ENCODE results near the gene PRSS23. TPM values are rescaled to one million over a fixed set of nuclear protein-coding genes. Genes with fewer than 3 reads are reported as not detected.

The PRSS23 gene
- total RNA-seq, 6 experiments from 2014 or later, result 6.9 to 17.8 (median 9.4) TPM

DNA sequence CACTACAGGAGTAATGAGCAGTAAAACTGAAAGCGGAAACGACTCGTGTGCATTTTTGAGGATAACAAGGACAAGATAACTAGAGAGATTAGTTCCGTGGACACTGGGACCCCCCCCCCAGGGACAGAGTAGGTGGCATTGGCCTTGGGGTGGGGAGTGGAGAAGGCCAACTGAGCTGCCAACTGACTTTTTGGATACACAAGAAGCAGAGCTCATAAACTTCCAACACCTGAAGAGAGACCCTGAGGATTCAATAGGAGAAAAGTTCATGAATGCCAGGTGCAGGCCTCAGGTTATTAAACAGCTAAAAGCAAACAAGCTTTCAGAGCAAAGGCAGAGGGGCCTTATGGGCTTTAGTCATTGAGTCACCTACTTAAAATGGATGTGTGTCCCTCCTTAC, 17.6 kb upstream of the PRSS23 start:
- TF ChIP-seq POLR2A (IDR thresholded peaks at IDR 0.05) (no peak), CTCF (IDR thresholded peaks at IDR 0.05) (no peak)
- no peak overlapping the region for H3K27ac ChIP-seq
- H3K27me3 ChIP-seq, result no peaks in the 10 kb centered on the region
- 76% methylated on average over 4 of the region's 4 CpGs for WGBS (ENCODE audit: insufficient coverage, low coverage, low lambda C conversion rate, missing lambda C conversion rate)
- no peaks in the 10 kb centered on the region for H3K4me1 ChIP-seq
- intact Hi-C loops (cut with DNase I), result no loop called here
- ATAC-seq (no peak), DNase-seq (no peak)
- H3K4me3 ChIP-seq, result no peak overlapping the region
- no peaks in the 10 kb centered on the region for H3K9me3 ChIP-seq
- H3K36me3 ChIP-seq, result no peaks in the 10 kb centered on the region

DNA sequence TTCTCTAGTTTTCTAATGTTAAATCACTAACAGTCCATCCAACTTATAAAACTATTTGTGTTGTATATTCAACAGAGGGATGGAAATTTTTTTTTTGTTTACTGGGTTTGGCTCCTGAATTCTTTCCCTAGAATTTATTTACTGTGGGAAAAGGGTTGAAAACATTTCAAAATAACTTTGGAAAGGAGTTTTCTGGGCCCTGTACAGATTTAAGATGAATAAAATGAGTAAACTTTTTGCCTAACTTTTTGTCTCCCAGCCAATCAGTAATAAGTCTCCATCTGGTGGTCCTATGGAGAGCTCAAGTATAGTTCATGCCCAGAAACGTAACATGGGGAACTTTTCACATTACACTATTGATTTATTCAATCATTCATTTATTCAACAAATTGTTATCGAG, 16.7 kb upstream of the PRSS23 start:
- Histone ChIP-seq H3K27me3 (no peaks in the 10 kb centered on the region), H3K27ac (no peak overlapping the region), H3K9me3 (no peaks in the 10 kb centered on the region), H3K4me3 (no peak overlapping the region), H3K36me3 (no peaks in the 10 kb centered on the region), H3K4me1 (no peaks in the 10 kb centered on the region)
- DNase-seq (no peak), ATAC-seq (no peak)
- intact Hi-C loops (cut with DNase I), result no loop called here
- TF ChIP-seq POLR2A (IDR thresholded peaks at IDR 0.05) (no peak), CTCF (IDR thresholded peaks at IDR 0.05) (no peak)
- WGBS (ENCODE audit: insufficient coverage, low coverage, low lambda C conversion rate, missing lambda C conversion rate), result 43% methylated on average over 2 of the region's 2 CpGs

DNA sequence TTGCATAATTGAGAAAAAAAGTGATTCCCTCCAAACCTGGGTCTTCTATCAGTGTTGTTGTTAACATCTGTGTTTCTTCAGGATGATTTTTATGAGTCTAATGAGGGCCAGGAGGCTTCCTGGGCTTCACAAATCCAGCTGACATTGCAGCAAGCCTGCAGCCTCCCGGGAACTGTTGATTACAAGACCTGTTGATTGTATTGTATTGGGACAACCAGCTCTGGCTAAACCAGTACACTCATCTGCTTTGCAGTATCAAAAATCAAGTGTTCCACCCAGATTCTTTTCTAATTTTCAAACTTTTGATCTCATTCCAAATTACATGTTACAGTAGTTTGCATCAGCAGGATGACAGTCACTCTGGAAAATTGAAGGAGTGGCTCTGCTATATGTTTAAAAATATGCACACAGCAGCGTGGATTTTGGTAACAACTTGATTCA, 16.1 kb upstream of the PRSS23 start:
- H3K4me1 ChIP-seq, result no peaks in the 10 kb centered on the region
- TF ChIP-seq CTCF (IDR thresholded peaks at IDR 0.05) (no peak), POLR2A (IDR thresholded peaks at IDR 0.05) (no peak)
- 43% methylated on average over 2 of the region's 2 CpGs for WGBS (ENCODE audit: insufficient coverage, low coverage, low lambda C conversion rate, missing lambda C conversion rate)
- DNase-seq (no peak), ATAC-seq (no peak)
- no peaks in the 10 kb centered on the region for H3K27me3 ChIP-seq
- no peaks in the 10 kb centered on the region for H3K9me3 ChIP-seq
- no peak overlapping the region for H3K4me3 ChIP-seq
- H3K36me3 ChIP-seq, result no peaks in the 10 kb centered on the region
- no peak overlapping the region for H3K27ac ChIP-seq
- intact Hi-C loops (cut with DNase I), result no loop called here

GRCh38 chr11:86785576-86785975, 14.8 kb upstream of the PRSS23 start:
- intact Hi-C loops (cut with DNase I), result no loop called here
- 52% methylated on average over 3 of the region's 3 CpGs for WGBS (ENCODE audit: insufficient coverage, low coverage, low lambda C conversion rate, missing lambda C conversion rate)

More at GRCh38 chr11:86785576-86785975, 14.8 kb upstream of the PRSS23 start:
- Histone ChIP-seq H3K36me3 (no peaks in the 10 kb centered on the region), H3K9me3 (no peaks in the 10 kb centered on the region), H3K4me1 (no peaks in the 10 kb centered on the region), H3K4me3 (no peak overlapping the region), H3K27ac (no peak overlapping the region), H3K27me3 (no peaks in the 10 kb centered on the region)
- no peak for TF ChIP-seq CTCF (IDR thresholded peaks at IDR 0.05)
- TF ChIP-seq POLR2A (IDR thresholded peaks at IDR 0.05), result no peak
- DNase-seq (no peak), ATAC-seq (no peak)

Data from right lobe of liver (tissue), 6 donors.